HL-60 (cell line): ENCODE measurements around the gene ENPP3.

Experiments
- DNase-seq, 2 experiments: peaks; one replicate each; pipeline ENCODE4 v3.0.0-alpha.2; 2010 to 2020; ENCODE audit warnings: low read depth in 1 of 2, low spot score in 1 of 2
- H3K27ac ChIP-seq: fragments of 250-450 bp; sonication (Bioruptor Pico); replicated peaks from 2 replicates; pipeline ENCODE4 v1.5.1; 2020; ENCODE audit warnings: mild to moderate bottlenecking, moderate library complexity
- H3K27me3 ChIP-seq: fragments of 250-450 bp; sonication (Bioruptor Pico); 2 replicates; pipeline ENCODE4 v1.5.1; 2021; ENCODE audit warnings: mild to moderate bottlenecking, moderate library complexity; ENCODE audit not compliant: insufficient read depth, poor library complexity, severe bottlenecking
- H3K4me3 ChIP-seq: replicated peaks from 2 replicates; pipeline ENCODE4 v1.5.1; 2011; ENCODE audit warnings: mild to moderate bottlenecking, control low read depth, low read length; ENCODE audit not compliant: insufficient read depth
- GABPA ChIP-seq: IDR thresholded peaks from 2 replicates; pipeline ENCODE4 v1.6.1; 2012; ENCODE audit warnings: low read depth
- POLR2AphosphoS5 ChIP-seq: IDR thresholded peaks from 2 replicates; pipeline ENCODE4 v1.6.1; 2012; ENCODE audit warnings: low read depth
- REST ChIP-seq: IDR thresholded peaks from 2 replicates; pipeline ENCODE4 v1.6.1; 2012; ENCODE audit warnings: low read depth; ENCODE audit not compliant: insufficient replicate concordance
- SPI1 ChIP-seq: IDR thresholded peaks from 2 replicates; pipeline ENCODE4 v1.6.1; 2012; ENCODE audit warnings: low read depth, mild to moderate bottlenecking, borderline replicate concordance
- TF ChIP-seq, protein P1 (sequence below): IDR thresholded peaks from one replicate; pipeline ENCODE4 v1.5.1; 2011; ENCODE audit warnings: low read length, control low read depth, inconsistent platforms; ENCODE audit not compliant: insufficient read depth

The ENPP3 gene

GRCh38 chr6:131728296-131728939, 91.3 kb downstream of the ENPP3 start:
- DNase-seq, result no peak
- H3K4me3 ChIP-seq, result no peak overlapping the region
- peaks cover 2% of the 10 kb centered on the region for H3K27me3 ChIP-seq
- TF ChIP-seq POLR2AphosphoS5 (no peak), REST (no peak), SPI1 (no peak)
- TF ChIP-seq, protein P1, sequence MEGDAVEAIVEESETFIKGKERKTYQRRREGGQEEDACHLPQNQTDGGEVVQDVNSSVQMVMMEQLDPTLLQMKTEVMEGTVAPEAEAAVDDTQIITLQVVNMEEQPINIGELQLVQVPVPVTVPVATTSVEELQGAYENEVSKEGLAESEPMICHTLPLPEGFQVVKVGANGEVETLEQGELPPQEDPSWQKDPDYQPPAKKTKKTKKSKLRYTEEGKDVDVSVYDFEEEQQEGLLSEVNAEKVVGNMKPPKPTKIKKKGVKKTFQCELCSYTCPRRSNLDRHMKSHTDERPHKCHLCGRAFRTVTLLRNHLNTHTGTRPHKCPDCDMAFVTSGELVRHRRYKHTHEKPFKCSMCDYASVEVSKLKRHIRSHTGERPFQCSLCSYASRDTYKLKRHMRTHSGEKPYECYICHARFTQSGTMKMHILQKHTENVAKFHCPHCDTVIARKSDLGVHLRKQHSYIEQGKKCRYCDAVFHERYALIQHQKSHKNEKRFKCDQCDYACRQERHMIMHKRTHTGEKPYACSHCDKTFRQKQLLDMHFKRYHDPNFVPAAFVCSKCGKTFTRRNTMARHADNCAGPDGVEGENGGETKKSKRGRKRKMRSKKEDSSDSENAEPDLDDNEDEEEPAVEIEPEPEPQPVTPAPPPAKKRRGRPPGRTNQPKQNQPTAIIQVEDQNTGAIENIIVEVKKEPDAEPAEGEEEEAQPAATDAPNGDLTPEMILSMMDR, result no peak
- no peak overlapping the region for H3K27ac ChIP-seq

GRCh38 chr6:131729550-131729949, 92.4 kb downstream of the ENPP3 start:
- Histone ChIP-seq H3K27me3 (no peaks in the 10 kb centered on the region), H3K27ac (no peak overlapping the region), H3K4me3 (no peak overlapping the region)
- DNase-seq, result no peak
- TF ChIP-seq GABPA (no peak), POLR2AphosphoS5 (no peak)
- TF ChIP-seq, protein P1, result no peak

GRCh38 chr6:131730264-131730663, 93.2 kb downstream of the ENPP3 start:
- TF ChIP-seq GABPA, result no peak
- no peak for TF ChIP-seq SPI1
- no peak for TF ChIP-seq POLR2AphosphoS5
- TF ChIP-seq, protein P1, result no peak
- no peak for TF ChIP-seq REST
- H3K4me3 ChIP-seq, result no peak overlapping the region
- DNase-seq, result no peak
- no peaks in the 10 kb centered on the region for H3K27me3 ChIP-seq
- no peak overlapping the region for H3K27ac ChIP-seq

DNA sequence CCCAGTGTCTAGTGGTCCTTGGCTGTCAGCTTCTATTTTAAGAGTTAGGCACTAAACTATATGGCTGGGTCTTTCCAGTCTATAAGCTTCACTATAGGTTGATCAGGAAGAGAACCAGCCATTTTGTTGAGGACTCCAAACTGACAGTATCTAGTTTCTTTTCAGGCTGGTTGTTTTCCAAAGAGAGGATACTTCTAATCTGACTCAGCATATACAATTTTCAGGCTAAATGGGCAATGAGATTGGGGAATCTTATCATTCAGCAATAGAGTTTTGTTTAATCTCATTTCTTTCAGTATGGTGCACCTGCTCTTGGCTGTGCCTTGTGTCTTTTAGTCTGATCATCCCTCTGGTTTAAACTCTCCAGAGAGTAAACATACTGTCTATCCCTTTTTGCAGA, 94.1 kb downstream of the ENPP3 start:
- no peak for TF ChIP-seq REST
- Histone ChIP-seq H3K27me3 (no peaks in the 10 kb centered on the region), H3K27ac (no peak overlapping the region), H3K4me3 (no peak overlapping the region)
- DNase-seq, result no peak
